ENCODE results near the gene ZNF782.
"Not testable (repeated sequence)": the region's sequence is repeated elsewhere in the genome, so short reads cannot be mapped to it uniquely, and the experiment has no call there.

ZNF782 gene

GRCh38 chr9:96852676-96853075, 1.6 kb downstream of the ZNF782 start:
- DNase-seq: no peak

- DNase-seq: no peak
These were observed 10.3 kb downstream of the ZNF782 start for GRCh38 chr9:96844040-96844439.

DNA sequence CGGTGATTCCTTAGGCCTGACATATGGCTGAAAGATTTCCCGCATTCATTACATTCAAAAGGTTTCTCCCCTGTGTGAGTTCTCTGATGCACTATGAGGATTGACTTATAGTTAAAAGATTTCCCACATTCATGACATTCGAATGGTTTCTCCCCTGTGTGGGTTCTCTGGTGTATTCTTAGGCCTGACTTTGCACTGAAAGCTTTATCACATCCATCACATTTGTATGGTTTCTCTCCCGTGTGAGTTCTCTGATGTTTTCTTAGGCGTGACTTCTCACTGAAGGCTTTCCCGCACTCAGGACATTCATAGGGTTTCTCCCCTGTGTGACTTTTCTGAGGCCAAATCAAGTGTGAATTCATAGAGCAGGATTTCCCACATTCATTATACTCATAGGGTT, 35.8 kb downstream of the ZNF782 start:
- no peak for DNase-seq

DNA sequence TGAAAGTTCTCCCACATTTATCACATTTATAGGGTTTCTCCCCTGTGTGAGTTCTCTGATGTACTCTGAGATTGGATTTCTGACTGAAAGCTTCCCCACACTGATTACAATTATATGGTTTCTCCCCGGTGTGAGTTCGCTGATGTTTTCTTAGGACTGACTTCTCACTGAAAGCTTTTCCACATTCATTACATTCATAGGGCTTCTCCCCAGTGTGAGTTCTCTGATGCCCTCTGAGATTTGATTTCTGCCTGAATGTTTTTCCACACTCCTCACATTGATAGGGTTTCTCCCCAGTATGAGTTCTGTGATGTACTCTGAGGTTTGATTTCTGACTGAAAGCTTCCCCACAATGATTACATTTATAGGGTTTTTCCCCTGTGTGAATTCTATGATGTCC, 36.3 kb downstream of the ZNF782 start:
- DNase-seq: no peak

DNA sequence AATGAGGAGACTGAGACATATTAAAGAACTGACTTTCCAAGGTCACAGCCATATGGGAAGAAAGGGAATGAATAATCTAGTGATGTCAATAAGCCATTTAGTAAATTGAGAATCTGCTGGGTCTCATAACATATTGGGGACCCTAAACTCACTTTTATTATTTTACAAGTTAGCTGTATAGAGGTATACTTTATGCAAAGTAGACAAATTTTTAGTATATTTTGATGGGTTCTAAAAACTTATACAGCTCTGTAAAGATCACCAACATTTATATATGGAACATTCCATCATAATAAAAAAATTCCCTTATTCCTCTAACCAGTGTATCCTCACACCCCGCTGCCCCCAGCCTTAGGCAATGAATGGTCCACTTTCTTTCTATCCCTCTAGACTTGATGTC, 40.7 kb downstream of the ZNF782 start:
- DNase-seq: no peak

- DNase-seq: not testable (repeated sequence)
These were observed 55.4 kb downstream of the ZNF782 start for GRCh38 chr9:96798959-96799358.

GRCh38 chr9:96784021-96784420, 70.3 kb downstream of the ZNF782 start:
- DNase-seq: no peak

DNA sequence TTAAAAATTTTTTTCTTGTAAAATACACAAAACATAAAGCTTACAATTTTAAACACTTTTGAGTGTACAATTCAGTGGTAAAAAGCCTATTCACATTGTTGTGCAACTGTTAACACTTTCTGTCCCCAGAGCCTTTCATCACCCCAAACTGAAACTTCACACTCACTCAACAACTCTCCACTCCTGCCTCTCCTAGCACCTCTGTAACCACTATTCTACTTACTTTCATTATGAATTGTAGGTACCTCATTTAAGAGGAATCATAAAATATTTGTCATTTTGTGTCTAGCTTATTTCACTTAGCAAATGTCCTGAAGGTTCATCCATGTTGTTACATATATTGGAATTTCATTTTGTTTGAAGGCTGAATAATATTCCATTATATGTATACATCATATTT, 72.1 kb downstream of the ZNF782 start:
- no peak for DNase-seq

DNA sequence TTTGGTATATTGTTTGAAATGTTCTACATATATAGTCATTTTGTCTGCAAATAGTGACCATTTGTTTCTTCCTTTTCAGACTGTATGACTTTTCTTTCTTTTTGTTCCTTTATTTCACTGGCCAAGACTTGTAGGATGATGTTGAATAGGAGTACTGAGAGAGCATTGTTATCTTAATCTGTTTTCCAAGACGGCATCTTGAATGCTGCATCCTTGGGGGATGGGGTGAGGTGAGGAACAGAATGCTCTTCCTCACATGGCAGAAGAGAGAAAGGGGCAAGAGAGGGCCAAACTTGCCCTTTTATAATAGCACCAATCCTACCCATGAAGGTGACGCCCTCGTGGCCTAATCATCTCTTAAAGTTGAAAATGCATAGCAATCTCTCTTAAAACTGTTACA, 72.8 kb downstream of the ZNF782 start:
- DNase-seq: no peak

GRCh38 chr9:96779089-96779488, 75.2 kb downstream of the ZNF782 start:
- no peak for DNase-seq

GRCh38 chr9:96777426-96777864, 76.9 kb downstream of the ZNF782 start:
- DNase-seq: no peak

- no peak for DNase-seq
These were observed 83.2 kb downstream of the ZNF782 start for GRCh38 chr9:96771124-96771523.

GRCh38 chr9:96769989-96770388, 84.3 kb downstream of the ZNF782 start:
- no peak for DNase-seq

All from activated CD4-positive, alpha-beta T cell treated with anti-CD3 and anti-CD28 coated beads, Interleukin-2, amount 50 U/mL, for 48 hours (primary cell).